IMR-90 (cell line): ENCODE results near the gene WNT16. TPM values are rescaled to one million over a fixed set of nuclear protein-coding genes. Genes with fewer than 3 reads are reported as not detected.

ENCODE experiments used
- polyA plus RNA-seq, 3 experiments: library from polyadenylated mRNA; depleted of rRNA; stranded (reverse); fragments of >200 nt; gene quantifications; 2 replicates each; pipeline ENCODE4 v1.2.3, GENCODE V29; 2012; ENCODE audit warnings: low replicate concordance in 1 of 3
- total RNA-seq: library from RNA; depleted of rRNA; stranded (reverse); fragments of >200 nt; gene quantifications from 2 replicates; pipeline ENCODE4 v1.2.3, GENCODE V29; 2012; rRNA removed

WNT16 gene
- total and polyA plus RNA-seq, 2 of the 4 experiments (the other 2 are of a cell fraction) = 0.68 to 1.1 TPM

Other genes with a start within 250 kb of the WNT16 start
- gene FAM3C, start 67.3 kb downstream of the WNT16 start, total RNA-seq = 11.5 and 35.0 TPM in 2 replicates
- gene FAM3C, start 67.3 kb downstream of the WNT16 start, polyA plus RNA-seq (2012; rRNA removed) = 33.9 and 45.8 TPM in 2 replicates